Activated naive CD8-positive, alpha-beta T cell treated with anti-CD3 and anti-CD28 coated beads for 36 hours (primary cell): ENCODE data around the gene MLNR. TPM values are rescaled to one million over a fixed set of nuclear protein-coding genes. Genes with fewer than 3 reads are reported as not detected.
A peak's percentile ranks its signal among the peaks of the same experiment; 100 is the strongest.

Source experiments
- DNase-seq: peaks from one replicate; pipeline ENCODE4 v3.0.0; 2021
- H3K27ac Mint-ChIP-seq: one replicate; pipeline ENCODE4 v1.8.0; 2022; ENCODE audit warnings: mild to moderate bottlenecking, moderate library complexity, mixed read lengths
- H3K27me3 Mint-ChIP-seq: one replicate; pipeline ENCODE4 v1.8.0; 2022; ENCODE audit warnings: mild to moderate bottlenecking, mixed read lengths
- H3K36me3 Mint-ChIP-seq: one replicate; pipeline ENCODE4 v1.8.0; 2021; ENCODE audit warnings: mild to moderate bottlenecking, mixed read lengths
- H3K4me1 Mint-ChIP-seq: one replicate; pipeline ENCODE4 v1.8.0; 2021; ENCODE audit warnings: mixed read lengths
- H3K4me3 Mint-ChIP-seq: one replicate; pipeline ENCODE4 v1.8.0; 2022; ENCODE audit warnings: mild to moderate bottlenecking, moderate library complexity, mixed read lengths
- H3K9me3 Mint-ChIP-seq: one replicate; pipeline ENCODE4 v1.8.0; 2022; ENCODE audit warnings: mixed read lengths
- total RNA-seq, 2 experiments: library from RNA; stranded (reverse); gene quantifications; one replicate each; pipeline ENCODE4 v1.2.3, GENCODE V29; 2021

The MLNR gene
- total RNA-seq, 2 experiments from 2014 or later, result not detected

GRCh38 chr13:49217962-49218492, 2.1 kb upstream of the MLNR start:
- no peak overlapping the region for H3K27ac Mint-ChIP-seq
- peaks cover 1% of the 10 kb centered on the region for H3K9me3 Mint-ChIP-seq
- peaks cover 3% of the 10 kb centered on the region for H3K36me3 Mint-ChIP-seq
- H3K27me3 Mint-ChIP-seq, result peaks cover 58% of the 10 kb centered on the region
- peaks cover 13% of the 10 kb centered on the region for H3K4me1 Mint-ChIP-seq
- no peak for DNase-seq
- H3K4me3 Mint-ChIP-seq, result no peak overlapping the region

- Mint-ChIP-seq H3K9me3 (peaks cover 1% of the 10 kb centered on the region), H3K27me3 (peaks cover 60% of the 10 kb centered on the region), H3K4me3 (no peak overlapping the region), H3K4me1 (peaks cover 13% of the 10 kb centered on the region), H3K36me3 (peaks cover 3% of the 10 kb centered on the region), H3K27ac (no peak overlapping the region)
- no peak for DNase-seq
These were observed 1.6 kb upstream of the MLNR start for GRCh38 chr13:49218493-49219051.

DNA sequence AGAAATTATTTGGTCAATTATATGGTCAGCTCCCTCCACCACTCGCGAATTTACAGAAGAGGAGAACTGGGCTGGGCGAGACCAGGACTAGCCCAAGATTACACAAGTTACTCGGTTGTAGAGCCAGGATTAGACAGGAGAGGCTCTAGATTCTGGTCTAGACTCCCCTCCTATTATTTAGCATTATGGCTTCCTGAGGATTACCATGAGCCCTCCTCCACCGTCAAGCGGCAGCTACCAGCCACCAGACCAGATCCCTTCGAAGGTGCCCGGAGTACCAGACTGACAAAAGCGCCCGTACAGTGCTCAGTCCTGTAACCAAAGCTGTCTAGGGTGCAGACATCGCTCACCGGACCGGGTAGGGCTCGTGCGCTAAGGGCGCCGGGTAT, 497 bp upstream of the MLNR start:
- H3K4me3 Mint-ChIP-seq, result peak overlapping the region; percentile 33
- peaks cover 1% of the 10 kb centered on the region for H3K9me3 Mint-ChIP-seq
- H3K4me1 Mint-ChIP-seq, result peaks cover 9% of the 10 kb centered on the region
- DNase-seq, result no peak
- H3K27ac Mint-ChIP-seq, result no peak overlapping the region
- H3K36me3 Mint-ChIP-seq, result peaks cover 3% of the 10 kb centered on the region
- peaks cover 70% of the 10 kb centered on the region for H3K27me3 Mint-ChIP-seq

- H3K27ac Mint-ChIP-seq, result no peak overlapping the region
- H3K27me3 Mint-ChIP-seq, result peaks cover 79% of the 10 kb centered on the region
- H3K9me3 Mint-ChIP-seq, result peaks cover 1% of the 10 kb centered on the region
- H3K36me3 Mint-ChIP-seq, result peaks cover 3% of the 10 kb centered on the region
- DNase-seq, result peak; percentile 22
- peaks cover 3% of the 10 kb centered on the region for H3K4me1 Mint-ChIP-seq
- H3K4me3 Mint-ChIP-seq, result peak overlapping the region; percentile 58
These were observed 885 bp downstream of the MLNR start for GRCh38 chr13:49220856-49221589.

GRCh38 chr13:49221590-49221965, 1.4 kb downstream of the MLNR start:
- no peak for DNase-seq
- Mint-ChIP-seq H3K36me3 (peaks cover 2% of the 10 kb centered on the region), H3K4me3 (no peak overlapping the region), H3K27me3 (peaks cover 76% of the 10 kb centered on the region), H3K27ac (no peak overlapping the region), H3K4me1 (peaks cover 3% of the 10 kb centered on the region), H3K9me3 (no peaks in the 10 kb centered on the region)

DNA sequence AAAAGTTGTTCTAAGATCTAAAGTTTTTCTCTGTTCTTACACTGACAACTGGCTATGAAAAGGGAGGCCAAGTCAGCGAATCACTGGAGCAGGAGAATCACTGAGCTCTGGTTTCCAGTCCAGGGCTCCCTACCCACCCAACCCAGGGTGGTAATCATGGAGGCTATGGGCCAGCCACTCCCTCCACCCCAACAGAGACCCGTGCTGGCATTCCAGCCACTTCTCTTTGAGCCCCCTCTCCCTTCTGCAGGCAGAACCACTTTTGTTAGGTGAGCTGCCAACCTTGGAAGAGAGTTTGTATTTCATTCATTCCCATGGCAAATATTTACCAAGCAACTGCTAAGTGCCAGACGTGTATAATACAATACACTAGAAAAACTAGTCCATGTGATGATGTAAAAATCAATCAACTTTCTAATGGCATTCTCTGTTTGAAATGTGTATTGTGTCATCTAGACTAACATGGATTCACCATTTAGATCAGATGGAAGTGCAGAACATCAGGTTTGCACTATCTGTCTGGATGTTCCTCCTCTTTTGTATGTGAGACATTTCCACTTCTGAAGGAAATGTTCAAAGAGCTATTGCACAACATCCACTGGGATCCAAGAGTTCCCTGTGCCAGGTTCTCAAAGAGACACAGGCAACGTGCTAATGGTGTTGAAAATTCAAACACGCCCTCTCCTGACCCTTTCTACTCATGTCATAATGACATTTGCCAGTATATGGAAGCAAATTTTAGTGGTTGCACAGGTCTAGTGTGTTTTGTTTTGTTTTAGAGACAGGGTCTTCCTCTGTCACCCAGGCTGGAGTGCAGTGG, 5.3 kb downstream of the MLNR start:
- Mint-ChIP-seq H3K4me1 (peaks cover 3% of the 10 kb centered on the region), H3K27me3 (peaks cover 43% of the 10 kb centered on the region), H3K4me3 (no peak overlapping the region), H3K27ac (no peak overlapping the region), H3K9me3 (no peaks in the 10 kb centered on the region), H3K36me3 (peaks cover 2% of the 10 kb centered on the region)
- DNase-seq, result no peak

DNA sequence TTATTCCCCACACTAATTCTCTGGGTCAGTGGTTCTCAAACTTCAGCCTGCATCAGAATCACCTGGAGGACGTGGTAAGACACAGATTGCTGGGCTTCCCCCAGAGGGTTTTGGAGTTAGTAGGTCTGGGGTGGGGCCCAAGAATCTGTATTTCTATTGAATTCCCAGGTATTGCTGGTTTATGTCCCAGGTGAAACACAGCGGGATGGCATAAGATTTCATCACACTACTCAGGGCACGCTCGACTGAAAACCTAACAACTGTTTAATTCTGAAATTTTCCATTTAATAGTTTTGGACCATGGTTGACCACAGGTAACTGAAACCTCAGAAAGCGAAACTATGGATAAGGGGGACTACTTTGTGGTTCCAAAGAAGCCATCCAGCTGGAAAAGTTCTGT, 6.5 kb downstream of the MLNR start:
- DNase-seq, result no peak
- Mint-ChIP-seq H3K27ac (no peak overlapping the region), H3K4me3 (no peak overlapping the region), H3K4me1 (no peaks in the 10 kb centered on the region), H3K9me3 (no peaks in the 10 kb centered on the region), H3K27me3 (peaks cover 36% of the 10 kb centered on the region), H3K36me3 (no peaks in the 10 kb centered on the region)

- no peaks in the 10 kb centered on the region for H3K4me1 Mint-ChIP-seq
- no peaks in the 10 kb centered on the region for H3K9me3 Mint-ChIP-seq
- H3K27me3 Mint-ChIP-seq, result peaks cover 3% of the 10 kb centered on the region
- DNase-seq, result no peak
- H3K4me3 Mint-ChIP-seq, result no peak overlapping the region
- H3K27ac Mint-ChIP-seq, result no peak overlapping the region
- H3K36me3 Mint-ChIP-seq, result no peaks in the 10 kb centered on the region
These were observed 14.6 kb downstream of the MLNR start for GRCh38 chr13:49234741-49235140.

- Mint-ChIP-seq H3K9me3 (no peaks in the 10 kb centered on the region), H3K4me1 (peaks cover 2% of the 10 kb centered on the region)
These were observed 15.8 kb downstream of the MLNR start for GRCh38 chr13:49235856-49236431.

DNA sequence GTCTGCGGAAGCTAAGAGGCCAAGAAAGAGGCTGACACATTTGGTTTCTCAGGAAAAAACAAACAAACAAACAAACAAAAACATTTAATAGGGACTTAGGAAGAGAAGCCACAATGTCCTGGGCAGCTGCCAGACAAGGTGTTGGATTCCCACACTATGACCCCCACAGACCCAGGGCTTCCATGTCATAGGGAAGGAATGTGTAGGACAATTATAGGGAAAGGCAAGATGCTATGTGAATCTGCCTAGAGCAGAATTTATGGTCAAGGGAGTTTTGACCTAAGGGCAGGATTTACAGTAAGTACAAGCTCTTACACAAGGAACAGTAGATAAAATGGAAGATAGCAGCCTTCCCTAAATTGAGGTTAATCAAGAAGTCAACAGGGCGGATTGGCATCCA, 18.5 kb downstream of the MLNR start:
- H3K27ac Mint-ChIP-seq, result no peak overlapping the region
- no peak for DNase-seq
- peaks cover 2% of the 10 kb centered on the region for H3K4me1 Mint-ChIP-seq
- no peaks in the 10 kb centered on the region for H3K9me3 Mint-ChIP-seq
- H3K27me3 Mint-ChIP-seq, result no peaks in the 10 kb centered on the region
- no peaks in the 10 kb centered on the region for H3K36me3 Mint-ChIP-seq
- H3K4me3 Mint-ChIP-seq, result no peak overlapping the region

More at GRCh38 chr13:49235856-49236431, 15.8 kb downstream of the MLNR start:
- no peak overlapping the region for H3K27ac Mint-ChIP-seq
- H3K27me3 Mint-ChIP-seq, result peaks cover 3% of the 10 kb centered on the region
- H3K4me3 Mint-ChIP-seq, result no peak overlapping the region
- no peaks in the 10 kb centered on the region for H3K36me3 Mint-ChIP-seq
- no peak for DNase-seq

DNA sequence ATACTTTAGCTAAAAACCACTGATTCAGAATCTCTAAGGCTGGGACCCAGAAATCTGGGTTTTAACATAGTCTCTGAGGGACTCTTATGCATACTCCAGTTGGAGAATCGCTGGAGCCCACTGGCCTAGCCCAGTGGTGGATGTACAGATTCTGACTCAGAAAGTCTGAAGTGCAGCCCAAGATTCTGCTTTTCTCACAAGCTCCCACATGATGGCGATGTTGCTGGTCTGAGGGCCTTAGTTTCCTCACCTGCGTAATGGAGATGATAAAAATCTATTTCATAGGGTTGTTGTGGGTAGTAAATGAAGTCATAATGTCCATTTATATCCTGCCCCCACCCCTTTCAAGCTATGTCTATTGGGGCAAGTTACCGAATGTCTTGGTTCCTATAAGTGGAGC, 19.9 kb downstream of the MLNR start:
- Mint-ChIP-seq H3K27me3 (no peaks in the 10 kb centered on the region), H3K4me1 (peaks cover 2% of the 10 kb centered on the region), H3K4me3 (no peak overlapping the region), H3K27ac (no peak overlapping the region), H3K9me3 (no peaks in the 10 kb centered on the region), H3K36me3 (no peaks in the 10 kb centered on the region)
- DNase-seq, result peak; percentile 39

GRCh38 chr13:49241296-49241695, 21.2 kb downstream of the MLNR start:
- H3K9me3 Mint-ChIP-seq, result no peaks in the 10 kb centered on the region
- no peaks in the 10 kb centered on the region for H3K27me3 Mint-ChIP-seq
- H3K4me1 Mint-ChIP-seq, result peaks cover 2% of the 10 kb centered on the region
- DNase-seq, result no peak
- H3K4me3 Mint-ChIP-seq, result no peak overlapping the region
- no peak overlapping the region for H3K27ac Mint-ChIP-seq
- H3K36me3 Mint-ChIP-seq, result no peaks in the 10 kb centered on the region

DNA sequence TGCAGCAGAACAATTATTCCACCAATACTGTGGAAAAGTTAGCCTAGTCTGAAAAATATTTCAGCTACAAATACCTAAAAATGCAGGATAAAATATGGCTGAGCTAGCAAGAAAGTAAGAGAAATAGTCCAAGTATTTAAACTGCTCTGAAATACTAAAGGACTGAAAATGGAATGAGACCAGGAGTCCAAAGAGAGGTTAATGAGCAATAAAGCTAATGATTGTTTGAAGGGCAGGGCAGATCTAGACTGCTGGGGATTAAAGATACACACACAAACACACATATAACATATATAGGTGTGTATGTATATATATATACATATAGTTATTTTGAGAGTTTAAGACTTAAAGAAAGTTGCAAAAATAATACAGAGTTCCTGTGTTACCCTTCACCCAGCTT, 25.0 kb downstream of the MLNR start:
- Mint-ChIP-seq H3K36me3 (peaks cover 2% of the 10 kb centered on the region), H3K27me3 (no peaks in the 10 kb centered on the region), H3K4me3 (no peak overlapping the region), H3K27ac (no peak overlapping the region), H3K4me1 (peaks cover 23% of the 10 kb centered on the region), H3K9me3 (no peaks in the 10 kb centered on the region)
- DNase-seq, result no peak

- DNase-seq, result no peak
- Mint-ChIP-seq H3K27me3 (no peaks in the 10 kb centered on the region), H3K36me3 (peaks cover 5% of the 10 kb centered on the region), H3K27ac (peak overlapping the region; percentile 95), H3K4me1 (peaks cover 28% of the 10 kb centered on the region), H3K9me3 (no peaks in the 10 kb centered on the region), H3K4me3 (peak overlapping the region; percentile 98)
These were observed 26.9 kb downstream of the MLNR start for GRCh38 chr13:49246850-49247642.
